SK-N-SH treated with all-trans-retinoic acid at 6 μM for 48 hours (cell line): ENCODE data around the gene ARID1B.

ENCODE experiments used
- ATAC-seq: fragments of 200-7000 bp; cut with Tn5 transposase; 3 replicates; pipeline ENCODE4 v1.9.1; 2020; ENCODE audit warnings: mild to moderate bottlenecking, moderate library complexity
- ARNTL ChIP-seq: fragments of 450-650 bp; formaldehyde crosslinking; IDR thresholded peaks from 2 replicates; pipeline ENCODE4 v1.5.0; 2020; ENCODE audit warnings: low read depth, mild to moderate bottlenecking, moderate library complexity, borderline replicate concordance
- BACH2 ChIP-seq: fragments of 250-450 bp; sonication (Bioruptor Pico); IDR thresholded peaks from 2 replicates; pipeline ENCODE4 v1.9.0; 2021; ENCODE audit warnings: mild to moderate bottlenecking, borderline replicate concordance
- CSDC2 ChIP-seq: fragments of 250-450 bp; sonication (Bioruptor Pico); IDR thresholded peaks from 2 replicates; pipeline ENCODE4 v1.5.0; 2020; ENCODE audit warnings: mild to moderate bottlenecking, moderate library complexity
- ESRRG ChIP-seq: fragments of 250-450 bp; sonication (Bioruptor Pico); IDR thresholded peaks from 2 replicates; pipeline ENCODE4 v1.6.1; 2021; ENCODE audit warnings: mild to moderate bottlenecking
- GLIS3 ChIP-seq: fragments of 250-450 bp; sonication (Bioruptor Pico); IDR thresholded peaks from 2 replicates; pipeline ENCODE4 v1.5.0; 2020; ENCODE audit warnings: mild to moderate bottlenecking, moderate library complexity
- ISL1 ChIP-seq: fragments of 250-450 bp; sonication (Bioruptor Pico); IDR thresholded peaks from 2 replicates; pipeline ENCODE4 v2.1.2; 2022; ENCODE audit warnings: mild to moderate bottlenecking, moderate library complexity
- OSR1 ChIP-seq: fragments of 250-450 bp; sonication (Bioruptor Pico); IDR thresholded peaks from 2 replicates; pipeline ENCODE4 v1.8.0; 2022; ENCODE audit warnings: moderate library complexity, mild to moderate bottlenecking, inconsistent platforms
- PPARA ChIP-seq: fragments of 250-450 bp; sonication (Bioruptor Pico); IDR thresholded peaks from 2 replicates; pipeline ENCODE4 v1.5.0; 2020; ENCODE audit warnings: mild to moderate bottlenecking, borderline replicate concordance
- RARB ChIP-seq: fragments of 250-450 bp; sonication (Bioruptor Pico); IDR thresholded peaks from 2 replicates; pipeline ENCODE4 v1.8.0; 2021; ENCODE audit warnings: mild to moderate bottlenecking, moderate library complexity
- SNAI2 ChIP-seq: fragments of 250-450 bp; sonication (Bioruptor Pico); IDR thresholded peaks from 2 replicates; pipeline ENCODE4 v1.5.0; 2020; ENCODE audit warnings: mild to moderate bottlenecking, moderate library complexity
- TCF4 ChIP-seq: fragments of 250-450 bp; sonication (Bioruptor Pico); IDR thresholded peaks from 2 replicates; pipeline ENCODE4 v1.8.0; 2021; ENCODE audit warnings: mild to moderate bottlenecking, moderate library complexity, borderline replicate concordance
- TOX ChIP-seq: fragments of 250-450 bp; sonication (Bioruptor Pico); IDR thresholded peaks from 2 replicates; pipeline ENCODE4 v1.8.0; 2021; ENCODE audit warnings: mild to moderate bottlenecking, moderate library complexity, borderline replicate concordance
- ZC3H10 ChIP-seq: fragments of 250-450 bp; sonication (Bioruptor Pico); IDR thresholded peaks from 2 replicates; pipeline ENCODE4 v1.5.1; 2021; ENCODE audit warnings: mild to moderate bottlenecking, moderate library complexity
- ZFP3 ChIP-seq: fragments of 250-450 bp; sonication (Bioruptor Pico); IDR thresholded peaks from 2 replicates; pipeline ENCODE4 v1.5.0; 2020; ENCODE audit warnings: mild to moderate bottlenecking, moderate library complexity
- ZFP30 ChIP-seq: fragments of 450-650 bp; formaldehyde crosslinking; IDR thresholded peaks from 2 replicates; pipeline ENCODE4 v1.5.0; 2022; ENCODE audit warnings: mild to moderate bottlenecking, moderate library complexity
- ZNF565 ChIP-seq: fragments of 450-650 bp; formaldehyde crosslinking; conservative IDR thresholded peaks from 2 replicates; pipeline ENCODE4 v1.5.0; 2020; ENCODE audit warnings: low read depth, mild to moderate bottlenecking, moderate library complexity
- ZNF8 ChIP-seq: fragments of 450-650 bp; formaldehyde crosslinking; IDR thresholded peaks from 2 replicates; pipeline ENCODE4 v1.5.0; 2020; ENCODE audit warnings: mild to moderate bottlenecking, moderate library complexity
- TF ChIP-seq, protein P1 (sequence below): fragments of 250-450 bp; sonication (Bioruptor Pico); IDR thresholded peaks from 2 replicates; pipeline ENCODE4 v1.8.0; 2020; ENCODE audit warnings: mild to moderate bottlenecking, moderate library complexity, borderline replicate concordance
- TF ChIP-seq, protein P2 (sequence below): fragments of 250-450 bp; sonication (Bioruptor Pico); IDR thresholded peaks from 2 replicates; pipeline ENCODE4 v1.5.0; 2020; ENCODE audit warnings: mild to moderate bottlenecking, moderate library complexity
- TF ChIP-seq, protein P3 (sequence below): fragments of 250-450 bp; sonication (Bioruptor Pico); IDR thresholded peaks from 2 replicates; pipeline ENCODE4 v1.5.1; 2021; ENCODE audit warnings: mild to moderate bottlenecking, moderate library complexity
- TF ChIP-seq, protein P4 (sequence below): fragments of 250-450 bp; sonication (Bioruptor Pico); IDR thresholded peaks from 2 replicates; pipeline ENCODE4 v1.8.0; 2021; ENCODE audit warnings: low read depth, mild to moderate bottlenecking, moderate library complexity, borderline replicate concordance
- TF ChIP-seq, protein P5 (sequence below): fragments of 250-450 bp; sonication (Bioruptor Pico); IDR thresholded peaks from 2 replicates; pipeline ENCODE4 v1.5.1; 2020; ENCODE audit warnings: low read depth, mild to moderate bottlenecking, moderate library complexity

Gene ARID1B

DNA sequence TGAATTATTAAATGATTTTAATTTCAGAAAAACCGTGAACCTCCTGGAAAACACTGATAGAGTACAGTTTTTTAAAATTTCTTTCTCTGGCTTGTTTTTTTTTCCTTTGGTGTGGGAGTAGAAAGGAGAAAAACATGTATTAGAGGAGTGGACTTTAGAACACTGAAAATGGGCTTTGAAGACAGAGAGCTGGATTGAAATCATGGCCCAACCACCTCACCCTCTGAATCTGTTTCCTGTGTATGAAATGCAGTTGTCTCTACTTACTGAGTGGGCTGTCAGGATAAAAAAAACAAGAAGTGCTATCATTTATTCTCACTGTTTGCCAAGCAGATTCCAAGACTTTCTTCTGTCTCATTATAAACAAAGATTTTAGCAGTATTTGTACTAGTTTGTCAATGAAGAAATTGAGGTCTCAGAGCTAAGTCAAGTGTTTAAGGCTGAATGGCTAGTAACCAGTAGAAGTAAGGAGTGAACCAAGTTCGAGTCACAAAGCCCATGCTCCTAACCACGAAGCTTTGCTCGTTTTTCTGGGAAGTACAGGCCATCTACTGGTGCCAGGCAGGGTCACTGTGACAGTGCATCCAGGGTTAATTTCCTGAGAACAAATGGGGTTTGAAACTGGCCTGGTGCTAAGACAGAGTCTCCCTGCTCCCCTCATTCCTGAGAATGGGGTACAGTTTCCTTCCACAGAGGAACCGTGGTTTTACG, 289.8 kb downstream of the ARID1B start:
- ATAC-seq = no peak
- TF ChIP-seq SNAI2 (CRISPR knock-in tag) (no peak), ZC3H10 (CRISPR knock-in tag) (no peak), ZNF8 (no peak), CSDC2 (CRISPR knock-in tag) (no peak), ISL1 (CRISPR knock-in tag) (no peak), TCF4 (no peak), ZFP3 (CRISPR knock-in tag) (no peak), GLIS3 (CRISPR knock-in tag) (no peak), BACH2 (CRISPR knock-in tag) (no peak), OSR1 (CRISPR knock-in tag) (no peak), ESRRG (CRISPR knock-in tag) (no peak), TOX (no peak), ZFP30 (CRISPR knock-in tag) (no peak), ZNF565 (CRISPR knock-in tag) (no peak)
- TF ChIP-seq, protein P1, sequence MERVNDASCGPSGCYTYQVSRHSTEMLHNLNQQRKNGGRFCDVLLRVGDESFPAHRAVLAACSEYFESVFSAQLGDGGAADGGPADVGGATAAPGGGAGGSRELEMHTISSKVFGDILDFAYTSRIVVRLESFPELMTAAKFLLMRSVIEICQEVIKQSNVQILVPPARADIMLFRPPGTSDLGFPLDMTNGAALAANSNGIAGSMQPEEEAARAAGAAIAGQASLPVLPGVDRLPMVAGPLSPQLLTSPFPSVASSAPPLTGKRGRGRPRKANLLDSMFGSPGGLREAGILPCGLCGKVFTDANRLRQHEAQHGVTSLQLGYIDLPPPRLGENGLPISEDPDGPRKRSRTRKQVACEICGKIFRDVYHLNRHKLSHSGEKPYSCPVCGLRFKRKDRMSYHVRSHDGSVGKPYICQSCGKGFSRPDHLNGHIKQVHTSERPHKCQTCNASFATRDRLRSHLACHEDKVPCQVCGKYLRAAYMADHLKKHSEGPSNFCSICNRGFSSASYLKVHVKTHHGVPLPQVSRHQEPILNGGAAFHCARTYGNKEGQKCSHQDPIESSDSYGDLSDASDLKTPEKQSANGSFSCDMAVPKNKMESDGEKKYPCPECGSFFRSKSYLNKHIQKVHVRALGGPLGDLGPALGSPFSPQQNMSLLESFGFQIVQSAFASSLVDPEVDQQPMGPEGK (CRISPR knock-in tag) = no peak
- TF ChIP-seq, protein P2, sequence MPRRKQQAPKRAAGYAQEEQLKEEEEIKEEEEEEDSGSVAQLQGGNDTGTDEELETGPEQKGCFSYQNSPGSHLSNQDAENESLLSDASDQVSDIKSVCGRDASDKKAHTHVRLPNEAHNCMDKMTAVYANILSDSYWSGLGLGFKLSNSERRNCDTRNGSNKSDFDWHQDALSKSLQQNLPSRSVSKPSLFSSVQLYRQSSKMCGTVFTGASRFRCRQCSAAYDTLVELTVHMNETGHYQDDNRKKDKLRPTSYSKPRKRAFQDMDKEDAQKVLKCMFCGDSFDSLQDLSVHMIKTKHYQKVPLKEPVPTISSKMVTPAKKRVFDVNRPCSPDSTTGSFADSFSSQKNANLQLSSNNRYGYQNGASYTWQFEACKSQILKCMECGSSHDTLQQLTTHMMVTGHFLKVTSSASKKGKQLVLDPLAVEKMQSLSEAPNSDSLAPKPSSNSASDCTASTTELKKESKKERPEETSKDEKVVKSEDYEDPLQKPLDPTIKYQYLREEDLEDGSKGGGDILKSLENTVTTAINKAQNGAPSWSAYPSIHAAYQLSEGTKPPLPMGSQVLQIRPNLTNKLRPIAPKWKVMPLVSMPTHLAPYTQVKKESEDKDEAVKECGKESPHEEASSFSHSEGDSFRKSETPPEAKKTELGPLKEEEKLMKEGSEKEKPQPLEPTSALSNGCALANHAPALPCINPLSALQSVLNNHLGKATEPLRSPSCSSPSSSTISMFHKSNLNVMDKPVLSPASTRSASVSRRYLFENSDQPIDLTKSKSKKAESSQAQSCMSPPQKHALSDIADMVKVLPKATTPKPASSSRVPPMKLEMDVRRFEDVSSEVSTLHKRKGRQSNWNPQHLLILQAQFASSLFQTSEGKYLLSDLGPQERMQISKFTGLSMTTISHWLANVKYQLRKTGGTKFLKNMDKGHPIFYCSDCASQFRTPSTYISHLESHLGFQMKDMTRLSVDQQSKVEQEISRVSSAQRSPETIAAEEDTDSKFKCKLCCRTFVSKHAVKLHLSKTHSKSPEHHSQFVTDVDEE (CRISPR knock-in tag) = no peak
- TF ChIP-seq, protein P3, sequence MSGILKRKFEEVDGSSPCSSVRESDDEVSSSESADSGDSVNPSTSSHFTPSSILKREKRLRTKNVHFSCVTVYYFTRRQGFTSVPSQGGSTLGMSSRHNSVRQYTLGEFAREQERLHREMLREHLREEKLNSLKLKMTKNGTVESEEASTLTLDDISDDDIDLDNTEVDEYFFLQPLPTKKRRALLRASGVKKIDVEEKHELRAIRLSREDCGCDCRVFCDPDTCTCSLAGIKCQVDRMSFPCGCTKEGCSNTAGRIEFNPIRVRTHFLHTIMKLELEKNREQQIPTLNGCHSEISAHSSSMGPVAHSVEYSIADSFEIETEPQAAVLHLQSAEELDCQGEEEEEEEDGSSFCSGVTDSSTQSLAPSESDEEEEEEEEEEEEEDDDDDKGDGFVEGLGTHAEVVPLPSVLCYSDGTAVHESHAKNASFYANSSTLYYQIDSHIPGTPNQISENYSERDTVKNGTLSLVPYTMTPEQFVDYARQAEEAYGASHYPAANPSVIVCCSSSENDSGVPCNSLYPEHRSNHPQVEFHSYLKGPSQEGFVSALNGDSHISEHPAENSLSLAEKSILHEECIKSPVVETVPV (CRISPR knock-in tag) = no peak
- TF ChIP-seq, protein P4, sequence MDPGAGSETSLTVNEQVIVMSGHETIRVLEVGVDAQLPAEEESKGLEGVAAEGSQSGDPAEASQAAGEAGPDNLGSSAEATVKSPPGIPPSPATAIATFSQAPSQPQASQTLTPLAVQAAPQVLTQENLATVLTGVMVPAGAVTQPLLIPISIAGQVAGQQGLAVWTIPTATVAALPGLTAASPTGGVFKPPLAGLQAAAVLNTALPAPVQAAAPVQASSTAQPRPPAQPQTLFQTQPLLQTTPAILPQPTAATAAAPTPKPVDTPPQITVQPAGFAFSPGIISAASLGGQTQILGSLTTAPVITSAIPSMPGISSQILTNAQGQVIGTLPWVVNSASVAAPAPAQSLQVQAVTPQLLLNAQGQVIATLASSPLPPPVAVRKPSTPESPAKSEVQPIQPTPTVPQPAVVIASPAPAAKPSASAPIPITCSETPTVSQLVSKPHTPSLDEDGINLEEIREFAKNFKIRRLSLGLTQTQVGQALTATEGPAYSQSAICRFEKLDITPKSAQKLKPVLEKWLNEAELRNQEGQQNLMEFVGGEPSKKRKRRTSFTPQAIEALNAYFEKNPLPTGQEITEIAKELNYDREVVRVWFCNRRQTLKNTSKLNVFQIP (CRISPR knock-in tag) = no peak
- TF ChIP-seq, protein P5, sequence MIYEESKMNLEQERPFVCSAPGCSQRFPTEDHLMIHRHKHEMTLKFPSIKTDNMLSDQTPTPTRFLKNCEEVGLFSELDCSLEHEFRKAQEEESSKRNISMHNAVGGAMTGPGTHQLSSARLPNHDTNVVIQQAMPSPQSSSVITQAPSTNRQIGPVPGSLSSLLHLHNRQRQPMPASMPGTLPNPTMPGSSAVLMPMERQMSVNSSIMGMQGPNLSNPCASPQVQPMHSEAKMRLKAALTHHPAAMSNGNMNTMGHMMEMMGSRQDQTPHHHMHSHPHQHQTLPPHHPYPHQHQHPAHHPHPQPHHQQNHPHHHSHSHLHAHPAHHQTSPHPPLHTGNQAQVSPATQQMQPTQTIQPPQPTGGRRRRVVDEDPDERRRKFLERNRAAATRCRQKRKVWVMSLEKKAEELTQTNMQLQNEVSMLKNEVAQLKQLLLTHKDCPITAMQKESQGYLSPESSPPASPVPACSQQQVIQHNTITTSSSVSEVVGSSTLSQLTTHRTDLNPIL (CRISPR knock-in tag) = no peak

DNA sequence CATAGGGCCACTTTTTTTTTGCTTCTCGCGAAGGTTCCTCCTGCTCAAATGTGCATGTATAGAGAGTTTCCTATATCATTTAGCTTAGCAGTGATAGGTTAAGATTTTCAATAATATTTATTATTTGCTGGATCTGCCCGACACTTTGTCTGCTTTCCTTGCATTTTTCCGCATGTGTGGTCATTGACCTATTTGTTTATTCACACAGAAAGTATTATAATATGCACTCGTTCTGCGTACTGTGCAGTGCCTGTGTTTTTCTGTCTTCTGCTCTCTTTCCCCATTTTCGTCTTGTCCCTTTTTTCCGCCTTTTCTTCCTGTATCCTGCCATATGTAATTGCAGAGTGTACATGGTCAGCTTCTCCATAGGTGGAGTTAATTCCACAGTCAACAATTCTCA, 290.3 kb downstream of the ARID1B start:
- ATAC-seq = no peak
- TF ChIP-seq ISL1 (CRISPR knock-in tag) (no peak), ZC3H10 (CRISPR knock-in tag) (no peak), ZNF8 (no peak), PPARA (CRISPR knock-in tag) (no peak), TOX (no peak), ARNTL (CRISPR knock-in tag) (no peak), ZFP30 (CRISPR knock-in tag) (no peak), TCF4 (no peak), ESRRG (CRISPR knock-in tag) (no peak), RARB (CRISPR knock-in tag) (no peak), ZFP3 (CRISPR knock-in tag) (no peak)
- TF ChIP-seq, protein P3 (CRISPR knock-in tag) = no peak
- TF ChIP-seq, protein P4 (CRISPR knock-in tag) = no peak
- TF ChIP-seq, protein P1 (CRISPR knock-in tag) = no peak
- TF ChIP-seq, protein P5 (CRISPR knock-in tag) = no peak
